HepG2 (cell line): Measurements from ENCODE around the gene DOCK2. TPM values are rescaled to one million over a fixed set of nuclear protein-coding genes. Genes with fewer than 3 reads are reported as not detected.

Experiments used
- ATAC-seq: fragments of 200-7000 bp; cut with Tn5 transposase; 3 replicates; pipeline ENCODE4 v1.9.1; 2020; ENCODE audit warnings: mild to moderate bottlenecking, moderate library complexity
- BruUV-seq: library from RNA; stranded (reverse); fragments of 400-500 nt; replicated peaks from 2 replicates; lab custom pipeline; 2021; lab: Mats Ljungman, UMichigan
- CTCF ChIA-PET: fragments of 300-600 bp; formaldehyde crosslinking; extraction: SDS; loops from one replicate; lab custom pipeline; 2021; ENCODE audit warnings: low total read pairs, inconsistent platforms, low intra/inter-chr PET ratio; lab: Yijun Ruan, JAX
- POLR2A ChIA-PET: fragments of 350-600 bp; sonication (Branson Sonifier 250); formaldehyde crosslinking; loops from one replicate; lab custom pipeline; 2020; ENCODE audit warnings: antibody characterized with exemption, inconsistent platforms; lab: Yijun Ruan, JAX
- DNase-seq: peaks from one replicate; pipeline ENCODE4 v3.0.0-alpha.2; 2015; ENCODE audit warnings: low spot score
- FAIRE-seq: peaks from 3 replicates; lab custom pipeline; 2011; peaks lifted over from hg19 to GRCh38; lab: Jason Lieb, UNC
- H2AFZ ChIP-seq: one replicate; pipeline ENCODE4 v1.6.1; 2011; ENCODE audit warnings: low read length, inconsistent platforms
- H3K27ac ChIP-seq: fragments of 300-600 bp; 3 replicates; pipeline ENCODE4 v1.8.0; 2011; ENCODE audit warnings: mixed run types, mild to moderate bottlenecking, mixed read lengths, low read length, inconsistent platforms; ENCODE audit not compliant: insufficient read depth; ENCODE audit errors: extremely low read length
- H3K27me3 ChIP-seq, 2 experiments: fragments of 200-600 bp in 1 of 2; 2 replicates in 1 of 2; 3 replicates in 1 of 2; pipeline versions ENCODE4 v1.6.0 to v1.8.0; 2011; ENCODE audit warnings: low read length in 2 of 2, mild to moderate bottlenecking in 2 of 2, moderate library complexity in 2 of 2, inconsistent platforms in 1 of 2; ENCODE audit not compliant: insufficient read depth in 2 of 2, control insufficient read depth in 1 of 2
- H3K36me3 ChIP-seq, 2 experiments: fragments of 200-600 bp in 1 of 2; replicated peaks in 1 of 2; 2 replicates in 1 of 2; 3 replicates in 1 of 2; pipeline versions ENCODE4 v1.5.1 to v1.8.0; 2011; ENCODE audit warnings: low read length in 2 of 2, inconsistent platforms in 1 of 2; ENCODE audit not compliant: insufficient read depth in 2 of 2, control insufficient read depth in 1 of 2
- H3K4me1 ChIP-seq: 2 replicates; pipeline ENCODE4 v1.5.1; 2012; ENCODE audit warnings: low read length, inconsistent platforms; ENCODE audit not compliant: insufficient read depth
- H3K4me2 ChIP-seq: 2 replicates; pipeline ENCODE4 v1.6.0; 2011; ENCODE audit warnings: low read depth, low read length, inconsistent platforms
- H3K4me3 ChIP-seq, 3 experiments: fragments of 200-600 bp in 1 of 3; sonication (generic), shearing (Covaris generic) in 1 of 3; replicated peaks in 1 of 3; 2 replicates each; pipeline ENCODE4 v1.5.1; 2011 to 2016; ENCODE audit warnings: low read length in 3 of 3, inconsistent platforms in 2 of 3, low read depth in 2 of 3, mild to moderate bottlenecking in 2 of 3, control low read depth in 1 of 3, mixed read lengths in 1 of 3; ENCODE audit not compliant: insufficient read depth in 1 of 3
- H3K79me2 ChIP-seq: one replicate; pipeline ENCODE4 v1.6.1; 2011; ENCODE audit warnings: low read length, inconsistent platforms; ENCODE audit not compliant: insufficient read depth
- H3K9ac ChIP-seq: 2 replicates; pipeline ENCODE4 v1.6.0; 2011; ENCODE audit warnings: mild to moderate bottlenecking, low read depth, low read length, inconsistent platforms; ENCODE audit not compliant: insufficient read depth
- H3K9me3 ChIP-seq: 2 replicates; pipeline ENCODE4 v1.5.1; 2012; ENCODE audit warnings: mild to moderate bottlenecking, low read length
- H4K20me1 ChIP-seq: 2 replicates; pipeline ENCODE4 v1.6.0; 2011; ENCODE audit warnings: inconsistent platforms, mild to moderate bottlenecking, low read length, moderate library complexity; ENCODE audit not compliant: insufficient read depth
- FLYWCH1 ChIP-seq: sonication (generic); formaldehyde crosslinking; IDR thresholded peaks from 2 replicates; pipeline ENCODE4 v1.8.1; 2023; ENCODE audit warnings: mild to moderate bottlenecking, missing genetic modification reagents
- FOXK1 ChIP-seq: sonication (generic); formaldehyde crosslinking; IDR thresholded peaks from 2 replicates; pipeline ENCODE4 v1.4.0; 2020; ENCODE audit warnings: low read depth, missing genetic modification reagents, borderline replicate concordance
- IRF2 ChIP-seq: IDR thresholded peaks from 2 replicates; pipeline ENCODE4 v1.6.1; 2018; ENCODE audit warnings: missing genetic modification reagents, missing compliant biosample characterization
- PTBP1 ChIP-seq: fragments of 200-400 bp; formaldehyde crosslinking; IDR thresholded peaks from 2 replicates; pipeline ENCODE4 v1.6.1; 2018; ENCODE audit warnings: low read length, low read depth; ENCODE audit not compliant: poor library complexity, severe bottlenecking
- RXRA ChIP-seq: sonication (generic); formaldehyde crosslinking; IDR thresholded peaks from 2 replicates; pipeline ENCODE4 v1.5.1; 2020; ENCODE audit warnings: missing genetic modification reagents
- STAT6 ChIP-seq: sonication (generic); formaldehyde crosslinking; IDR thresholded peaks from 2 replicates; pipeline ENCODE4 v1.4.0; 2020; ENCODE audit warnings: missing genetic modification reagents, mild to moderate bottlenecking, borderline replicate concordance
- TIGD3 ChIP-seq: sonication (generic); formaldehyde crosslinking; IDR thresholded peaks from 2 replicates; pipeline ENCODE4 v1.5.1; 2020; ENCODE audit warnings: mild to moderate bottlenecking, missing genetic modification reagents, borderline replicate concordance
- U2AF1 ChIP-seq: fragments of 200-400 bp; formaldehyde crosslinking; optimal IDR thresholded peaks from 2 replicates; pipeline ENCODE3; 2017; ENCODE audit warnings: mild to moderate bottlenecking, low read depth, low read length
- ZNF10 ChIP-seq: sonication (generic); formaldehyde crosslinking; IDR thresholded peaks from 2 replicates; pipeline ENCODE4 v1.4.0; 2020; ENCODE audit warnings: mild to moderate bottlenecking, low read depth, missing genetic modification reagents, borderline replicate concordance
- ZNF20 ChIP-seq: sonication (generic); formaldehyde crosslinking; IDR thresholded peaks from 2 replicates; pipeline ENCODE4 v1.4.0; 2020; ENCODE audit warnings: mild to moderate bottlenecking, moderate library complexity, missing genetic modification reagents
- ZNF251 ChIP-seq: sonication (generic); formaldehyde crosslinking; IDR thresholded peaks from 2 replicates; pipeline ENCODE4 v1.9.0; 2021; ENCODE audit warnings: mild to moderate bottlenecking, missing genetic modification reagents
- ZNF513 ChIP-seq: sonication (generic); formaldehyde crosslinking; conservative IDR thresholded peaks from 2 replicates; pipeline ENCODE4 v1.5.0; 2020; ENCODE audit warnings: missing genetic modification reagents
- ZNF589 ChIP-seq: sonication (generic); formaldehyde crosslinking; conservative IDR thresholded peaks from 2 replicates; pipeline ENCODE4 v1.8.0; 2022; ENCODE audit warnings: mild to moderate bottlenecking, moderate library complexity, missing genetic modification reagents
- ZNF639 ChIP-seq: conservative IDR thresholded peaks from 2 replicates; pipeline ENCODE4 v1.6.1; 2018; ENCODE audit warnings: missing genetic modification reagents
- ZNF672 ChIP-seq: sonication (generic); formaldehyde crosslinking; IDR thresholded peaks from 2 replicates; pipeline ENCODE4 v1.8.1; 2022; ENCODE audit warnings: missing genetic modification reagents
- ZNF7 ChIP-seq: IDR thresholded peaks from 2 replicates; pipeline ENCODE4 v1.6.1; 2016; ENCODE audit warnings: missing biosample characterization, missing genetic modification reagents
- WGBS: methylation state at CpG from one replicate; pipeline ENCODE4 v1.1.6; 2017; ENCODE audit warnings: low lambda C conversion rate; 5-methylcytosine and 5-hydroxymethylcytosine counted together
- in situ Hi-C: cut with HindIII; loops from 2 replicates; pipeline ENCODE4 v1.10.0; 2017; ENCODE audit warnings: low pct_unique_long_range_greater_than_20kb; ENCODE audit not compliant: extremely low pct_ligation_motif_present
- intact Hi-C: fragments of 100-400 bp; cut with micrococcal nuclease; formaldehyde crosslinking; loops from one replicate; pipeline ENCODE4 v1.10.0; 2022; ENCODE audit not compliant: unreplicated experiment
- polyA plus RNA-seq, 8 experiments: library from polyadenylated mRNA; depleted of rRNA in 3 of 8; stranded (reverse) in 7 of 8; unstranded in 1 of 8; fragments of >200 nt; fragmentation: Illumina TruSeq in 4 of 8; extraction: Trizol in 4 of 8; gene quantifications; 2 replicates each; pipeline versions ENCODE4 v1.2.1 to v1.2.3, GENCODE V29; 2011 to 2016; ENCODE audit warnings: low read depth in 4 of 8, missing spikeins in 1 of 8, mixed read lengths in 1 of 8; ENCODE audit not compliant: insufficient read depth in 1 of 8
- total RNA-seq, 5 experiments: library from RNA; depleted of rRNA; stranded (reverse); fragments of >200 nt; fragmentation: Illumina TruSeq; extraction: Trizol; gene quantifications; 2 replicates each; pipeline ENCODE4 v1.2.3, GENCODE V29; 2016; ENCODE audit warnings: low read depth in 1 of 5

Gene DOCK2
- total and polyA plus RNA-seq, 2 of the 13 experiments (the other 11 are each of a cell fraction or from before 2014, with no cell fraction given), result not detected

GRCh38 chr5:170008376-170008775 lies 371.3 kb downstream of the DOCK2 start (continued):
- TF ChIP-seq ZNF639 (CRISPR knock-in tag) (no peak), FOXK1 (CRISPR knock-in tag) (no peak)

- DNase-seq (no peak), FAIRE-seq (no peak), ATAC-seq (no peak)
- H3K4me1 ChIP-seq, result no peaks in the 10 kb centered on the region
- 2% methylated on average over 4 of the region's 4 CpGs for WGBS
- in situ Hi-C loops, result no loop called here
- no TSS peak for BruUV-seq
- no peak overlapping the region for H3K4me3 ChIP-seq
- no peak overlapping the region for H3K4me2 ChIP-seq
- H4K20me1 ChIP-seq, result no peaks in the 10 kb centered on the region
- no peak overlapping the region for H3K9ac ChIP-seq
- H3K9me3 ChIP-seq, result no peaks in the 10 kb centered on the region
- H3K27ac ChIP-seq, result no peak overlapping the region
- intact Hi-C loops, result no loop called here
- POLR2A ChIA-PET, result no interaction called here
- H3K36me3 ChIP-seq, result no peaks in the 10 kb centered on the region
- H2AFZ ChIP-seq, result no peak overlapping the region
- peaks cover 0 to 10% of the 10 kb centered on the region in 2 experiments; a peak in 3 of 5 replicates for H3K27me3 ChIP-seq
- CTCF ChIA-PET, result no interaction called here
- no peaks in the 10 kb centered on the region for H3K79me2 ChIP-seq
- TF ChIP-seq PTBP1 (no peak), ZNF589 (no peak), ZNF10 (CRISPR knock-in tag) (no peak), FLYWCH1 (CRISPR knock-in tag) (no peak), RXRA (no peak), ZNF7 (CRISPR knock-in tag) (no peak), ZNF672 (no peak), STAT6 (no peak), ZNF251 (CRISPR knock-in tag) (no peak), TIGD3 (CRISPR knock-in tag) (no peak), U2AF1 (no peak), ZNF20 (CRISPR knock-in tag) (no peak), IRF2 (CRISPR knock-in tag) (no peak), ZNF513 (CRISPR knock-in tag) (no peak)
These were observed 373.5 kb downstream of the DOCK2 start for GRCh38 chr5:170010595-170010994.
